Cerebellar nuclear complex (tissue), 1 donor: ENCODE data around the gene SAP25.
"Not testable (repeated sequence)": the region's sequence is repeated elsewhere in the genome, so short reads cannot be mapped to it uniquely, and the experiment has no call there.

Experiments
- DNase-seq, 2 experiments: peaks; one replicate each; lab custom pipeline; 2025; lab: John Stamatoyannopoulos, UW

Gene SAP25

GRCh38 chr7:100535982-100536381 is 37.7 kb downstream of the SAP25 start:
- DNase-seq, result not testable (repeated sequence)

GRCh38 chr7:100532165-100533022 is 41.3 kb downstream of the SAP25 start:
- DNase-seq, result no peak

GRCh38 chr7:100528108-100528866 is 45.4 kb downstream of the SAP25 start:
- DNase-seq, result not testable (repeated sequence)

- not testable (repeated sequence) for DNase-seq
Observed at GRCh38 chr7:100523192-100523591, 50.5 kb downstream of the SAP25 start.
